Endometrial microvascular endothelial cells (primary cell): ENCODE data around the gene SMG9. TPM values are rescaled to one million over a fixed set of nuclear protein-coding genes. Genes with fewer than 3 reads are reported as not detected.
"Not testable (repeated sequence)": the region's sequence is repeated elsewhere in the genome, so short reads cannot be mapped to it uniquely, and the experiment has no call there.

Source experiments
- in situ Hi-C: cut with HindIII; loops from 2 replicates; pipeline ENCODE4 v1.10.0; 2017; ENCODE audit warnings: low sequenced_read_pairs, low pct_unique_long_range_greater_than_20kb; ENCODE audit errors: inconsistent ontology term
- total RNA-seq: library from RNA; depleted of rRNA; stranded (reverse); fragments of >200 nt; gene quantifications from one replicate; pipeline ENCODE4 v1.2.3, GENCODE V29; 2015; ENCODE audit errors: inconsistent ontology term

SMG9 gene
- total RNA-seq, 1 donor from 2014 or later = 13.9 TPM

DNA sequence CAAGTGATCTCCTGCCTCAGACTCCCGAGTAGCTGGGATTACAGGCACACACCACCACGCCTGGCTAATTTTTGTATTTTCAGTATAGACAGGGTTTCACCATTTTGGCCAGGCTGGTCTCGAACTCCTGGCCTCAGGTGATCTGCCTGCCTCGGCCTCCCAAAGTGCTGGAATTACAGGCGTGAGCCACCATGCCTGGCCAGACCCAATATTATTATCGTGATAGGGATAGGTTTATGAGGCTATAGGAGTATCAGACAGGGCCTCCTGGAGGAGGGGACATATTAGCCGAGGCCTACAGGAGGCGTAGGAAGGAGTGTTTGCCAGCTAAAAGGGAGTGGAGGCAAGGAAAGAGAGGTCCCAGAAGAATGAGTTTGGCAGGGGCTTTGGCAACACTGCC is 9.9 kb upstream of the SMG9 start:
- in situ Hi-C loops = not testable (repeated sequence)

GRCh38 chr19:43763473-43763939 is 8.7 kb upstream of the SMG9 start:
- in situ Hi-C loops = no loop called here

DNA sequence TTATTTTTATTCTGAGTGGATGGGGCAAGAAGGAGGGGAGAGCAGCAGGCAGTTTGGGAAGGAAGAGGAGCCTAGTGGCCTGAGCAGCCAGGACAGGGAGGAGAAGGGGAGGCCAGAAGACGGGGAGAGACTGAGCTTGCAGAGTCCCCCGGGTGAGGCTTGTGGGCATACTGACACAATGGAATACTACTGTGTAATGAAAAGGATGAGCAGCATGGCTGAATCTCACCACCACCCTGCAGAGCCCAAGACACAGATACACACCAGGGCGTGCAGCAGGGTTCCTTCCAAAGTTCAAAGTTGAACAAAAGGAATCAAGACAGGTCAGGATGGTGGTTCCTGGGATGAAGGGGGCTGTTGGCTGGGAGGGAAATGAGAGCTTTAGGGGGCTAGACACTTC is 8.1 kb upstream of the SMG9 start:
- in situ Hi-C loops = no loop called here

DNA sequence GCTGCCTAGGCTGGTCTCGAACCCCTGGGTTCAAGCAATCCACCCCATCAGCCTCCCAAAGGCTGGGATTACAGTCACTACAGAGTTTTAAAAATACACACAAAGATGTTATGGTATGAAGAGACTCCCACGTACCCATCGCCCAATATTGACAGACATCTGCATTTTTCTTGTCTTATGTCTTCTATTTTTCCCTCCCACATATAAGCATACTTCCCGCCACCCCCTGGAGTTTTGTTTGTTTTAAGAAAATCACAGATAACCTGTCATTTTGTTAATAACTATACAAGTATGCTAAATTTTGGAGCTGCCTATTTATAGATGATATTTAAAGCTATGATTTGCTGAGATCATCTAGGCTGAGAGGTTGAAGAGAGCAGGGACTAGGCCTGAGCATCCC is 6.2 kb upstream of the SMG9 start:
- in situ Hi-C loops = no loop called here

- in situ Hi-C loops = no loop called here
Observed at GRCh38 chr19:43759515-43759914, 4.8 kb upstream of the SMG9 start.

DNA sequence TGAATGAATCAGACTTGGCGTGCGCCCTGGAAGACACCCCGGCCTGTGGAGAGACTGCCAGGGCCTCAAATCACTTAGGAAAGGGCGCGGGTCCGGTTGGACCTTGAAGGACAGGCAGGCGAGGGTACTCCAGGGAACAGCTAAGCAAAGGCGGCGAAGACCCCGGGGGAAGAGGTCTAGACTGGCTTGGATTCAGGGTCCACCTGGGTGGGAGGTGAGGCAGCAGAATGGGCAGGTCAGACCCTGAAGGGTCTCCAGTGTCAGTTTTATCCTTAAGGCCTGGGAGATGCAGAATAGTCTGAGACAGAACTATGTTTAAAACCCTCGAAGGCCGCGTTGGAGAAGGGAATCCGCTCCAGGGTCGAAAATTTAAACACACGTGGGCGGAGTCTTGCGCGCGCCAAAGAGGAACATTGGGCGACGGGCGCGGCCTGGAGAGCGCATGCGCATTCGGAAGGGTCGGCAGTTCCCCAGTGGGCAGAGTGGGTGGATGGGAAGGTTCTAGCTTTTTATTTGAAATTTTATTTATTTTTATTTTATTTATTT is 567 bp upstream of the SMG9 start:
- in situ Hi-C loops = no loop called here

- in situ Hi-C loops = no loop called here
Observed at GRCh38 chr19:43754253-43754502, 584 bp downstream of the SMG9 start.

DNA sequence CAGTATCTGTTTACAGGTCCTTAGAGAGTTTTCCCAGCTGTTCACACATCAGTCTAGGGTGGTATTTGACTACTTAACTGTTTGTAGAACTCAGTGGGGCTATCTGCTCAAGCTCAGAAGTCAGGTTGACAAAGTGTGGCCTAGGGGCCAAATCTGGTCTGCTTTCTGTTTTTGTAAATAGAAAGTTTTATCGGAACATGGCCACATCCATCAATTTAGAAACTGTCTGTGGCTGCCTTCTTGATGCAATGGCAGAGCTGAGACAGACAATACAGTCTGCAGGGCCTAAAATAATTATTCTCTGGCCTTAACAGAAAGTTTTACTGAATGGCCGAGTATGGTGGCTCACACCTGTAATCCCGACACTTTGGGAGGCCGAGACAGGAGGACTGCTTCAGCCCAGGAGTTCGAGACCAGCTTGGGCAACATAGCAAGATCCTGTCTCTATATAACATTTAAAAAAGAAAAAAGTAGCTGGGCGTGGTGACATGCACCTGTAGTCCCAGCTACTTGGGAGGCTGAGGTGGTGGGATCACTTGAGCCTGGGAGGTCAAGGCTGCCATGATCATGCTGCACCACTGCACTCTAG is 2.4 kb downstream of the SMG9 start:
- in situ Hi-C loops = no loop called here

- in situ Hi-C loops = no loop called here
Observed at GRCh38 chr19:43751466-43752220, 3.1 kb downstream of the SMG9 start.

GRCh38 chr19:43749898-43750297 is 4.9 kb downstream of the SMG9 start:
- in situ Hi-C loops = no loop called here

GRCh38 chr19:43749152-43749551 is 5.6 kb downstream of the SMG9 start:
- in situ Hi-C loops = no loop called here

- in situ Hi-C loops = no loop called here
Observed at GRCh38 chr19:43748685-43749084, 6.1 kb downstream of the SMG9 start.

GRCh38 chr19:43748205-43748594 is 6.6 kb downstream of the SMG9 start:
- in situ Hi-C loops = no loop called here

GRCh38 chr19:43747557-43748204 is 7.1 kb downstream of the SMG9 start:
- in situ Hi-C loops = no loop called here

GRCh38 chr19:43743059-43743458 is 11.7 kb downstream of the SMG9 start:
- in situ Hi-C loops = no loop called here

- in situ Hi-C loops = no loop called here
Observed at GRCh38 chr19:43741075-43741825, 13.5 kb downstream of the SMG9 start.

GRCh38 chr19:43739439-43740235 is 15.1 kb downstream of the SMG9 start:
- in situ Hi-C loops = no loop called here

DNA sequence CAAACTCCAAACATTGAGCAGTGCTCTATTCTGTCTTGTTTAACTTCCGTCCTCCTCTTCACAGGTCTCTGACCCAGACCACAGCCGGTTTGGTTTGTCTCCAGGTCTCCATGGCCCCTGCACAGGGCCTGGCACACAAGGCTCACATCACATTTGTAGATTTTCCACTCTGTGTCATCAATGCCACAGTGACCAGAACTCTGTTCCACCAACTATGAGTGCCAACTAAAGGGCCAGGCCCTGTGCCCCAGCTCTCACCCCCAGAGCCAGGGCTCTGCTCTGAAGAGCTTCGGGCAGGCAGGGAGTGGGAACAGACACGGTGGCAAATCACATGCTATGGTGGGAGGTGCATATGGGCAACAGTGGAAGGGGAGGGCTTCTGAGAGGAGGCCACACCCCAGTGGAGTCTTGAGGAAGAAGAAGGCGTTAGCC is 16.0 kb downstream of the SMG9 start:
- in situ Hi-C loops = no loop called here

DNA sequence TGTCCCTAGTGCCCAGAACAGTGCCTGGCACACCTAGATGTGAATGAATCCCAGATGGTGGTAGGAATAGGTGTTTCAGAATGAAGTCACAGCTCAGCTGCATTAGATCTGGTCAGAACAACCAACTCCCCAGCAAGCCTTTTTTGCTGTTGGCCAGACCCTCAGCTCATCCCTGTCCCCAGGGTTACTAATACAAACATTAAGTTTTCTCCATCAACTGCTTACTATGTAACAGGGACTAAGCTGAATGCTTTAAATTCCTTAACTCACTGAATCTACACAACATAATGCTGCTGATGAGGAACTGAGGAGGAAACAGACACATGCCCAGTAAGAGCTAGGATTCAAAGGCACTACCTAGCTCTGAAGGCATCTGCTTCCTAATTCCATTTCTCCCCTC is 18.8 kb downstream of the SMG9 start:
- in situ Hi-C loops = no loop called here
